ENCODE results near the gene CDH4.

The CDH4 gene

GRCh38 chr20:61285691-61286090 is 33.6 kb downstream of the CDH4 start:
- no peak for FAIRE-seq

GRCh38 chr20:61287583-61288275 is 35.7 kb downstream of the CDH4 start:
- FAIRE-seq = no peak

GRCh38 chr20:61288331-61288784 is 36.3 kb downstream of the CDH4 start:
- FAIRE-seq = no peak

GRCh38 chr20:61289166-61289565 is 37.1 kb downstream of the CDH4 start:
- no peak for FAIRE-seq

- no peak for FAIRE-seq
Measured at GRCh38 chr20:61290721-61291120, 38.7 kb downstream of the CDH4 start.

GRCh38 chr20:61291166-61291829 is 39.2 kb downstream of the CDH4 start:
- FAIRE-seq = no peak

GRCh38 chr20:61292391-61292790 is 40.3 kb downstream of the CDH4 start:
- FAIRE-seq = no peak

- no peak for FAIRE-seq
Measured at GRCh38 chr20:61292821-61293612, 41.0 kb downstream of the CDH4 start.

GRCh38 chr20:61293951-61294350 is 41.9 kb downstream of the CDH4 start:
- no peak for FAIRE-seq

- no peak for FAIRE-seq
Measured at GRCh38 chr20:61295249-61295648, 43.2 kb downstream of the CDH4 start.

GRCh38 chr20:61295682-61296628 is 43.9 kb downstream of the CDH4 start:
- no peak for FAIRE-seq

- no peak for FAIRE-seq
Measured at GRCh38 chr20:61296629-61297019, 44.6 kb downstream of the CDH4 start.

GRCh38 chr20:61297491-61297890 is 45.4 kb downstream of the CDH4 start:
- no peak for FAIRE-seq

GRCh38 chr20:61297986-61298385 is 45.9 kb downstream of the CDH4 start:
- FAIRE-seq = no peak

GRCh38 chr20:61298661-61299060 is 46.6 kb downstream of the CDH4 start:
- no peak for FAIRE-seq

GRCh38 chr20:61299104-61299503 is 47.0 kb downstream of the CDH4 start:
- FAIRE-seq = no peak

- FAIRE-seq = no peak
Measured at GRCh38 chr20:61299618-61300017, 47.6 kb downstream of the CDH4 start.

- FAIRE-seq = no peak
Measured at GRCh38 chr20:61300293-61300692, 48.2 kb downstream of the CDH4 start.

GRCh38 chr20:61300709-61301108 is 48.6 kb downstream of the CDH4 start:
- FAIRE-seq = no peak

GRCh38 chr20:61301711-61302525 is 49.9 kb downstream of the CDH4 start:
- no peak for FAIRE-seq

- no peak for FAIRE-seq
Measured at GRCh38 chr20:61303217-61303616, 51.2 kb downstream of the CDH4 start.

- no peak for FAIRE-seq
Measured at GRCh38 chr20:61303675-61304074, 51.6 kb downstream of the CDH4 start.

All from TTC549 (cell line).